SU-DHL-6 (cell line): Measurements from ENCODE around the gene KRTAP4-1.
"Not testable (repeated sequence)": the region's sequence is repeated elsewhere in the genome, so short reads cannot be mapped to it uniquely, and the experiment has no call there.

Experiments used
- H2AFZ ChIP-seq: fragments of 200-600 bp; sonication (generic); 2 replicates; pipeline ENCODE4 v1.6.1; 2014; ENCODE audit warnings: low read depth, mild to moderate bottlenecking, moderate library complexity, mixed read lengths, antibody characterized with exemption, low read length; ENCODE audit not compliant: severe bottlenecking
- H3F3A ChIP-seq: fragments of 200-600 bp; shearing (Covaris generic); 2 replicates; pipeline ENCODE4 v1.6.0; 2016; ENCODE audit warnings: antibody characterized with exemption, mild to moderate bottlenecking; ENCODE audit not compliant: insufficient read depth
- H3K27ac ChIP-seq: fragments of 200-600 bp; sonication (generic); 2 replicates; pipeline ENCODE4 v1.5.1; 2016; ENCODE audit warnings: low read depth, mild to moderate bottlenecking, low read length, moderate library complexity, mixed read lengths
- H3K27me3 ChIP-seq: fragments of 200-600 bp; sonication (generic), shearing (Covaris generic); 2 replicates; pipeline ENCODE4 v1.6.0; 2014; ENCODE audit warnings: mild to moderate bottlenecking, low read length
- H3K36me3 ChIP-seq: fragments of 200-600 bp; sonication (generic); 2 replicates; pipeline ENCODE4 v1.6.1; 2014; ENCODE audit warnings: mild to moderate bottlenecking, low read length, mixed read lengths
- H3K4me2 ChIP-seq: fragments of 300-600, 200-600 bp; shearing (Covaris generic), sonication (generic); 2 replicates; pipeline ENCODE4 v1.6.0; 2014; ENCODE audit warnings: low read length, low read depth, mild to moderate bottlenecking; ENCODE audit not compliant: poor library complexity, severe bottlenecking
- H3K4me3 ChIP-seq: fragments of 200-600 bp; sonication (generic); 2 replicates; pipeline ENCODE4 v1.5.1; 2014; ENCODE audit warnings: antibody characterized with exemption, low read length, mild to moderate bottlenecking, mixed read lengths; ENCODE audit not compliant: insufficient read depth, poor library complexity, severe bottlenecking
- H3K79me2 ChIP-seq: fragments of 200-600 bp; sonication (generic); 2 replicates; pipeline ENCODE4 v1.6.1; 2014; ENCODE audit warnings: mild to moderate bottlenecking, low read length, moderate library complexity; ENCODE audit not compliant: insufficient read depth
- H3K9ac ChIP-seq: fragments of 200-600 bp; sonication (generic); 2 replicates; pipeline ENCODE4 v1.7.0; 2014; ENCODE audit warnings: mild to moderate bottlenecking, low read length
- H3K9me2 ChIP-seq: fragments of 200-600 bp; sonication (generic); replicated peaks from 2 replicates; pipeline ENCODE4 v1.6.1; 2014; ENCODE audit warnings: low read length; ENCODE audit not compliant: insufficient read depth
- H3K9me3 ChIP-seq: fragments of 200-600 bp; sonication (generic); 2 replicates; pipeline ENCODE4 v1.6.1; 2014; ENCODE audit warnings: low read length, mixed read lengths; ENCODE audit not compliant: insufficient read depth
- H4K20me1 ChIP-seq: fragments of 200-600 bp; sonication (generic); 2 replicates; pipeline ENCODE4 v1.6.1; 2014; ENCODE audit warnings: low read depth, mild to moderate bottlenecking, antibody characterized with exemption, low read length, moderate library complexity, mixed read lengths
- EZH2phosphoT487 ChIP-seq: fragments of 200-600 bp; sonication (generic), shearing (Covaris generic); conservative IDR thresholded peaks from 2 replicates; pipeline ENCODE4 v1.6.1; 2018; ENCODE audit warnings: mild to moderate bottlenecking, antibody characterized with exemption, low read length, moderate library complexity, mixed read lengths
- TF ChIP-seq, protein P1 (sequence below): fragments of 200-600 bp; sonication (generic); IDR thresholded peaks from one replicate; pipeline ENCODE4 v1.5.1; 2017; ENCODE audit warnings: antibody characterized with exemption, mild to moderate bottlenecking, low read length, moderate library complexity; ENCODE audit not compliant: insufficient read depth, poor library complexity, severe bottlenecking

KRTAP4-1 gene

DNA sequence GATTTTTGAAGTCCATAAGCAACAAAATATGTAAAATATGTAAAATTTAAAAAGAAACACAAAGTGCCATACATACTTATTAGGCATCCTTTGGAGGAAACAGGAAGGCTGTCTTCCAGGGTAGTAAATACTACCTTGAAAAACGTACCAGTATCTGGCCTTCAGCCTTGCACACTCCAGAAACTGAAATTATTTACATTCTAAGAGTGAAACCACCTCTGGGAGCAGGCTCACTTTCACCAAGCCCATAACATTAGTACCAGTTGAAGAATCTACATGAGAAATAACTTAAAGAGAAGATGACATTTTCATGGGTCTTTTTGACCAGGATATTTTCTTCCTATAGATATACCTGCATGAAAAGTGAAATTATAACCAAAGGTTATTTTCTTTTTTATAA, 11.4 kb upstream of the KRTAP4-1 start:
- no peak overlapping the region for H3K9ac ChIP-seq
- no peaks in the 10 kb centered on the region for H3K36me3 ChIP-seq
- H3K4me3 ChIP-seq, result no peak overlapping the region
- H3K9me2 ChIP-seq, result no peaks in the 10 kb centered on the region
- TF ChIP-seq, protein P1, sequence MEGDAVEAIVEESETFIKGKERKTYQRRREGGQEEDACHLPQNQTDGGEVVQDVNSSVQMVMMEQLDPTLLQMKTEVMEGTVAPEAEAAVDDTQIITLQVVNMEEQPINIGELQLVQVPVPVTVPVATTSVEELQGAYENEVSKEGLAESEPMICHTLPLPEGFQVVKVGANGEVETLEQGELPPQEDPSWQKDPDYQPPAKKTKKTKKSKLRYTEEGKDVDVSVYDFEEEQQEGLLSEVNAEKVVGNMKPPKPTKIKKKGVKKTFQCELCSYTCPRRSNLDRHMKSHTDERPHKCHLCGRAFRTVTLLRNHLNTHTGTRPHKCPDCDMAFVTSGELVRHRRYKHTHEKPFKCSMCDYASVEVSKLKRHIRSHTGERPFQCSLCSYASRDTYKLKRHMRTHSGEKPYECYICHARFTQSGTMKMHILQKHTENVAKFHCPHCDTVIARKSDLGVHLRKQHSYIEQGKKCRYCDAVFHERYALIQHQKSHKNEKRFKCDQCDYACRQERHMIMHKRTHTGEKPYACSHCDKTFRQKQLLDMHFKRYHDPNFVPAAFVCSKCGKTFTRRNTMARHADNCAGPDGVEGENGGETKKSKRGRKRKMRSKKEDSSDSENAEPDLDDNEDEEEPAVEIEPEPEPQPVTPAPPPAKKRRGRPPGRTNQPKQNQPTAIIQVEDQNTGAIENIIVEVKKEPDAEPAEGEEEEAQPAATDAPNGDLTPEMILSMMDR, result no peak
- TF ChIP-seq EZH2phosphoT487, result no peak
- H3K9me3 ChIP-seq, result no peaks in the 10 kb centered on the region
- no peaks in the 10 kb centered on the region for H3F3A ChIP-seq
- H3K27ac ChIP-seq, result no peak overlapping the region
- no peak overlapping the region for H3K4me2 ChIP-seq
- no peaks in the 10 kb centered on the region for H3K27me3 ChIP-seq
- H3K79me2 ChIP-seq, result no peaks in the 10 kb centered on the region
- H2AFZ ChIP-seq, result no peak overlapping the region
- H4K20me1 ChIP-seq, result no peaks in the 10 kb centered on the region

DNA sequence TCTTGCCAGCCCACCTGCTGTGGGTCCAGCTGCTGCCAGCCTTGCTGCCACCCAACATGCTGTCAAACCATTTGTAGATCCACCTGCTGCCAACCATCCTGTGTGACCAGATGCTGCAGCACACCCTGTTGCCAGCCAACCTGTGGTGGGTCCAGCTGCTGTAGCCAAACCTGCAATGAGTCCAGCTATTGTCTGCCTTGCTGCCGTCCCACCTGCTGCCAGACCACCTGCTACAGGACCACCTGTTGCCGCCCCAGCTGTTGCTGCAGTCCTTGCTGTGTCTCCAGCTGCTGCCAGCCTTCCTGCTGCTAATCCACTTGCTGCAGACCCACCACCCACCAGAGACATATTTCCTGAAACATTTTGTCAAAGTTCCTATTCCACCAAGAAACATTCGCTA, 5.6 kb upstream of the KRTAP4-1 start:
- TF ChIP-seq, protein P1, result no peak
- no peak for TF ChIP-seq EZH2phosphoT487
- no peaks in the 10 kb centered on the region for H3K36me3 ChIP-seq
- H4K20me1 ChIP-seq, result no peaks in the 10 kb centered on the region
- H3K9me2 ChIP-seq, result no peaks in the 10 kb centered on the region
- H3K9ac ChIP-seq, result no peak overlapping the region
- H3K4me3 ChIP-seq, result no peak overlapping the region
- no peaks in the 10 kb centered on the region for H3F3A ChIP-seq
- no peak overlapping the region for H2AFZ ChIP-seq
- no peak overlapping the region for H3K4me2 ChIP-seq
- H3K79me2 ChIP-seq, result no peaks in the 10 kb centered on the region
- H3K27me3 ChIP-seq, result no peaks in the 10 kb centered on the region
- H3K27ac ChIP-seq, result no peak overlapping the region
- H3K9me3 ChIP-seq, result no peaks in the 10 kb centered on the region

DNA sequence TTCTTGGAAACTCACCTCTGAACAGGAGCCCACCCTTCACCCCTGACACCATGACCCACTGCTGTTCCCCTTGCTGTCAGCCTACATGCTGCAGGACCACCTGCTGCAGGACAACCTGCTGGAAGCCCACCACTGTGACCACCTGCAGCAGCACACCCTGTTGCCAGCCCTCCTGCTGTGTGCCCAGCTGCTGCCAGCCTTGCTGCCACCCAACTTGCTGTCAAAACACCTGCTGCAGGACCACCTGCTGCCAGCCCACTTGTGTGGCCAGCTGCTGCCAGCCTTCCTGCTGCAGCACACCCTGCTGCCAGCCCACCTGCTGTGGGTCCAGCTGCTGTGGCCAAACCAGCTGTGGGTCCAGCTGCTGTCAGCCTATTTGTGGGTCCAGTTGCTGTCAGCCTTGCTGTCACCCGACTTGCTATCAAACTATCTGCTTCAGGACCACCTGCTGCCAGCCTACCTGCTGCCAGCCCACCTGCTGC, 5.2 kb upstream of the KRTAP4-1 start, which contains the start of gene KRTAP9-1:
TSS of gene KRTAP9-1 (plus strand) at position 51 of the 482 bp plus-strand sequence. CDS start at position 51, 0 bp downstream.
- not testable (repeated sequence) for H3K79me2 ChIP-seq, H2AFZ ChIP-seq, H3K27me3 ChIP-seq, H3K4me3 ChIP-seq, H3K9me3 ChIP-seq, H3K9me2 ChIP-seq, H3K36me3 ChIP-seq, H3K9ac ChIP-seq, H3K27ac ChIP-seq, H3F3A ChIP-seq, H4K20me1 ChIP-seq, H3K4me2 ChIP-seq

DNA sequence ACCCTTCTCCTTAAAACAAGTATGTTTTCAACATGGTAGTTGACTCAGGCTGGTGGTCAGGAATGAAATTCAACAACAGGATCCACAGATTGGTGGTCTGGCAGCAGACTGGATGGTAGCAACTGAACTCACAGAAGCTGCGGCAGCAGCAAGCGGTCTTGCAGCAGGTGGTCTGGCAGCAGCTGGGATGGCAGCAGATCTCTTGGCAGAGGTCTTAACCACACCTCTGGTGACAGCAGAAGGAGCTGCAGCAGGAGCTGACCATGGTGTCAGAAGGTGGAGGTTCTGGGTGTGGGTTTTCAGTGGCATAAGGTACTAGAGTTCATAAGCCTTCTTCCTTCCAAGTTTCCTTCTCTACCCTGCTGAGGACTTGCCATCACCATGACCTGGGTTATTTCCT, 2.2 kb upstream of the KRTAP4-1 start:
- H3K79me2 ChIP-seq, result no peaks in the 10 kb centered on the region

More for the DNA sequence above, 2.2 kb upstream of the KRTAP4-1 start:
- H3K4me2 ChIP-seq, result no peak overlapping the region
- H3K36me3 ChIP-seq, result no peaks in the 10 kb centered on the region
- H3K9ac ChIP-seq, result no peak overlapping the region
- no peak overlapping the region for H3K4me3 ChIP-seq
- H3K9me3 ChIP-seq, result no peaks in the 10 kb centered on the region
- TF ChIP-seq EZH2phosphoT487, result no peak
- TF ChIP-seq, protein P1, result no peak
- no peak overlapping the region for H2AFZ ChIP-seq
- H3K27ac ChIP-seq, result no peak overlapping the region
- no peaks in the 10 kb centered on the region for H3F3A ChIP-seq
- no peaks in the 10 kb centered on the region for H3K27me3 ChIP-seq
- H3K9me2 ChIP-seq, result no peaks in the 10 kb centered on the region
- H4K20me1 ChIP-seq, result no peaks in the 10 kb centered on the region
